ENCODE results near the gene KIRREL1. TPM values are rescaled to one million over a fixed set of nuclear protein-coding genes. Genes with fewer than 3 reads are reported as not detected.

KIRREL1 gene
- total RNA-seq, 4 donors from 2014 or later: 37.4 to 77.1 (median 54.6) TPM

DNA sequence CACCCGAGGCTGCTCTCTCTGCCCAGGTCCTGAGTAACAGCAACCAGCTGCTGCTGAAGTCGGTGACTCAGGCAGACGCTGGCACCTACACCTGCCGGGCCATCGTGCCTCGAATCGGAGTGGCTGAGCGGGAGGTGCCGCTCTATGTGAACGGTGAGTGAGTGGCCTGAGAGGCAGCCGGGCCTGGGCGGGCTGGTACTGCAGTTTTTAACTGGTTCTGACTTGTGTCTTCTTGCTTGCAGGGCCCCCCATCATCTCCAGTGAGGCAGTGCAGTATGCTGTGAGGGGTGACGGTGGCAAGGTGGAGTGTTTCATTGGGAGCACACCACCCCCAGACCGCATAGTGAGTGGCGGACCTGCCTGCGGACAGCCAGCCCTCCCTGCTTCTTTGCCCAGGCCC, 96.0 kb downstream of the KIRREL1 start:
- intact Hi-C loops (cut with DNase I): loop anchor here (5.0 kb wide), 1 partner anchor 52 kb away; no protein-coding TSS in a partner anchor
- Histone ChIP-seq H3K27me3 (no peaks in the 10 kb centered on the region), H3K36me3 (peaks cover 68 to 98% (median 81%) of the 10 kb centered on the region in 4 donors), H3K4me1 (no peaks in the 10 kb centered on the region), H3K9me3 (no peaks in the 10 kb centered on the region), H3K4me3 (no peak overlapping the region), H3K27ac (replicated peaks in 1 of 4) (no peak overlapping the region)
- no peak for TF ChIP-seq EP300 (IDR thresholded peaks at IDR 0.05)
- no peak for TF ChIP-seq CTCF (IDR thresholded peaks at IDR 0.05)
- TF ChIP-seq POLR2A (IDR thresholded peaks at IDR 0.05; ENCODE audit: low read depth): no peak
- no peak for TF ChIP-seq POLR2AphosphoS5 (IDR thresholded peaks at IDR 0.05)
- no peak for DNase-seq (ENCODE audit: extremely low spot score)
- 92% methylated on average over 15 of the region's 16 CpGs for WGBS

- Histone ChIP-seq H3K36me3 (peaks cover 63 to 98% (median 78%) of the 10 kb centered on the region in 4 donors), H3K9me3 (no peaks in the 10 kb centered on the region), H3K4me1 (no peaks in the 10 kb centered on the region), H3K27ac (replicated peaks in 1 of 4) (no peak overlapping the region), H3K4me3 (no peak overlapping the region), H3K27me3 (no peaks in the 10 kb centered on the region)
- DNase-seq (ENCODE audit: extremely low spot score): no peak
- intact Hi-C loops (cut with DNase I): loop anchor here (5.0 kb wide), 1 partner anchor 53 kb away; no protein-coding TSS in a partner anchor
- 81% methylated on average over 9 of the region's 9 CpGs for WGBS
- TF ChIP-seq CTCF (IDR thresholded peaks at IDR 0.05) (no peak), POLR2A (IDR thresholded peaks at IDR 0.05; ENCODE audit: low read depth) (no peak)
Measured at GRCh38 chr1:158089925-158090637, 96.6 kb downstream of the KIRREL1 start.

- TF ChIP-seq EP300 (IDR thresholded peaks at IDR 0.05): no peak
- Histone ChIP-seq H3K27me3 (no peaks in the 10 kb centered on the region), H3K27ac (replicated peaks in 1 of 4) (no peak overlapping the region), H3K4me1 (no peaks in the 10 kb centered on the region), H3K4me3 (no peak overlapping the region), H3K36me3 (peaks cover 49 to 73% (median 59%) of the 10 kb centered on the region in 4 donors), H3K9me3 (no peaks in the 10 kb centered on the region)
- no peak for DNase-seq (ENCODE audit: extremely low spot score)
- intact Hi-C loops (cut with DNase I): no loop called here
- WGBS: 89% methylated on average over 15 of the region's 18 CpGs
Measured at GRCh38 chr1:158093376-158093775, 99.9 kb downstream of the KIRREL1 start.

- no peak for TF ChIP-seq POLR2A (IDR thresholded peaks at IDR 0.05; ENCODE audit: low read depth)
- TF ChIP-seq EP300 (IDR thresholded peaks at IDR 0.05): no peak
- no peak for TF ChIP-seq POLR2AphosphoS5 (IDR thresholded peaks at IDR 0.05)
- TF ChIP-seq CTCF (IDR thresholded peaks at IDR 0.05): no peak
- Histone ChIP-seq H3K36me3 (peaks cover 39 to 62% (median 49%) of the 10 kb centered on the region in 4 donors), H3K9me3 (no peaks in the 10 kb centered on the region), H3K27me3 (no peaks in the 10 kb centered on the region), H3K4me1 (no peaks in the 10 kb centered on the region), H3K4me3 (no peak overlapping the region), H3K27ac (replicated peaks in 1 of 4) (no peak overlapping the region)
- no peak for DNase-seq (ENCODE audit: extremely low spot score)
- 93% methylated on average over 13 of the region's 14 CpGs for whole genome bisulfite sequencing
- intact Hi-C loops (cut with DNase I): no loop called here
Measured at GRCh38 chr1:158094571-158094970, 101.1 kb downstream of the KIRREL1 start.

DNA sequence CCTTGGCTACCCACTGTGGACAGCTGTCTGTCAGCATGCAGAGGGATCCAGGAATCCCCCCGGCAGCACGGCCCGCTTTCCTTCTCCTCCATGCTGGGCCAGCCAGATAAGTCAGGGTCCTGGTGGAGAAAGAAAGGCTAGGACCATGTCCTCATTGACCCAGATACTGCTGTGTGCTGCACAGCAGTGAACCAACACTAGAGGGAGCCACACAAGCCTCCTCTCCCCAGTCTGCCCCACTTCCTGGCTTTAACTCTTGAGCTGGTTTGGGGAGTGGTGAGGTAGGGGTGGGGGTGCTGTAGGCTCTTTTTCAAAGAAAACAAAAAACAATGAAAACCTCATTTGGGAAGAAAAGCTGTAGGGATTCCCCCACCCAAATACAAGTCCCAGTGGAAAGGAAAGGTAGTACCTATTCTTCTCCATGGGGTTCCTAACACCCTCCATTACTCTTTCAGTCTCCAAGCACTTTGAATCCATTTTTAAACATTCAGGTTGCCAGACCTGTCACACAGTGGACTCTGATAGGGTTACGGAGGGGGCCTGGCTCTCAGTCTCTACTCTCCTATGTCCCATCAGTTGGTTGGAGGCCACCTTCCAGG, 102.4 kb downstream of the KIRREL1 start:
- DNase-seq (ENCODE audit: extremely low spot score): no peak

More for the DNA sequence above, 102.4 kb downstream of the KIRREL1 start:
- no peaks in the 10 kb centered on the region for H3K4me1 ChIP-seq
- WGBS: 95% methylated on average over 3 of the region's 4 CpGs
- no peaks in the 10 kb centered on the region for H3K27me3 ChIP-seq
- intact Hi-C loops (cut with DNase I): no loop called here
- no peaks in the 10 kb centered on the region for H3K9me3 ChIP-seq
- peak; percentile 63 to 75 (median 69) for TF ChIP-seq CTCF (IDR thresholded peaks at IDR 0.05)
- TF ChIP-seq POLR2AphosphoS5 (IDR thresholded peaks at IDR 0.05): no peak
- TF ChIP-seq POLR2A (IDR thresholded peaks at IDR 0.05; ENCODE audit: low read depth): no peak
- TF ChIP-seq EP300 (IDR thresholded peaks at IDR 0.05): no peak
- H3K27ac ChIP-seq (replicated peaks in 1 of 4): no peak overlapping the region
- peaks cover 28 to 49% (median 38%) of the 10 kb centered on the region in 4 donors for H3K36me3 ChIP-seq
- H3K4me3 ChIP-seq: no peak overlapping the region

Measured in esophagus muscularis mucosa (tissue), 4 donors.